ENCODE measurements around the gene CCS. TPM values are rescaled to one million over a fixed set of nuclear protein-coding genes. Genes with fewer than 3 reads are reported as not detected.
A peak's percentile ranks its signal among the peaks of the same experiment; 100 is the strongest.

The CCS gene
- total and polyA plus RNA-seq, 5 experiments from 2014 or later: 39.2 to 59.1 (median 53.4) TPM

GRCh38 chr11:66549696-66550095 is 43.3 kb upstream of the CCS start:
- H3K27me3 Mint-ChIP-seq: no peaks in the 10 kb centered on the region
- H3K36me3 Mint-ChIP-seq: no peaks in the 10 kb centered on the region
- POLR2A ChIA-PET: interaction anchor here (0.6 to 1.2 kb wide), 4 partner anchors 19 to 1329 kb away, joined by 3 to 6 read pairs (median 4); partner anchors contain the start of gene CTSF
- no peaks in the 10 kb centered on the region for H3K9me3 Mint-ChIP-seq
- DNase-seq (no peak), ATAC-seq (no peak)
- H3K27ac Mint-ChIP-seq: peak overlapping the region in 1 of 10 donors; percentile 53
- H3K4me1 Mint-ChIP-seq: peaks cover 7 to 12% (median 11%) of the 10 kb centered on the region in 4 donors
- H3K4me3 Mint-ChIP-seq: no peak overlapping the region

GRCh38 chr11:66550887-66551286 is 42.1 kb upstream of the CCS start:
- POLR2A ChIA-PET: interaction anchor here (0.6 to 1.2 kb wide), 2 partner anchors 9 to 18 kb away, joined by 3 read pairs; partner anchors contain the start of gene CTSF
- H3K9me3 Mint-ChIP-seq: no peaks in the 10 kb centered on the region
- peak overlapping the region in 1 of 10 donors; percentile 27 for H3K27ac Mint-ChIP-seq
- DNase-seq: no peak
- ATAC-seq: no peak
- peaks cover 0 to 7% (median 0%) of the 10 kb centered on the region in 5 donors for H3K27me3 Mint-ChIP-seq
- H3K4me3 Mint-ChIP-seq: no peak overlapping the region
- no peaks in the 10 kb centered on the region for H3K36me3 Mint-ChIP-seq
- H3K4me1 Mint-ChIP-seq: peaks cover 0 to 7% (median 6%) of the 10 kb centered on the region in 4 donors

DNA sequence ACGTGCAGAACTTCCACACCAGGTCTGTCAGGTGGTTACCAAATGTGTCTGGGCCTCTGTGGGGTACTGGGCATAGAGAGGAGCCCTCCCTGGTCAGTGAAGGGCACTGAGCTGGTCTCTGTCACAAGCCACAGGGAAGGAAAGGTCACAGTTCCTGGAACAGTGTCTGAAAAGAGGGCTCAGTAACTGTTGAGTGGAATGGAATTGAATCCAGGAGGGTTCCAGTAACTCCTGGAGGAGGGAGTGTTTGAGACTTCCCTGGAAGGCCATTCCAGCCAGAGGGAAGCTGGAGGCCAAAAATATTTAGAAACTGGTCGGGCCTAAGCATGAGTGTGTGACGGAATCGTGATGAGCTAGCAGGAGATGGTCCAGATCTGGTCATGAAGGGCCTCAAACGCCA is 38.4 kb upstream of the CCS start:
- Mint-ChIP-seq H3K9me3 (no peaks in the 10 kb centered on the region), H3K36me3 (peaks cover 0 to 2% (median 0%) of the 10 kb centered on the region in 3 donors), H3K27ac (peak overlapping the region in 1 of 10 donors; percentile 11), H3K4me1 (peaks cover 0 to 6% (median 2%) of the 10 kb centered on the region in 4 donors), H3K27me3 (peaks cover 0 to 21% (median 8%) of the 10 kb centered on the region in 5 donors), H3K4me3 (no peak overlapping the region)
- POLR2A ChIA-PET: interaction anchor here (1.0 kb wide), 1 partner anchor 9 kb away, joined by 3 read pairs; the partner anchor contains the start of gene ZDHHC24
- ATAC-seq: no peak
- no peak for DNase-seq

GRCh38 chr11:66555416-66555815 is 37.6 kb upstream of the CCS start:
- Mint-ChIP-seq H3K27me3 (peaks cover 0 to 21% (median 8%) of the 10 kb centered on the region in 5 donors), H3K9me3 (no peaks in the 10 kb centered on the region), H3K4me3 (no peak overlapping the region), H3K4me1 (peaks cover 0 to 7% (median 2%) of the 10 kb centered on the region in 4 donors), H3K27ac (no peak overlapping the region), H3K36me3 (peaks cover 0 to 2% (median 0%) of the 10 kb centered on the region in 3 donors)
- ATAC-seq (no peak), DNase-seq (no peak)
- POLR2A ChIA-PET: interaction anchor here (1.0 kb wide), 1 partner anchor 10 kb away, joined by 3 read pairs; the partner anchor contains the start of gene ZDHHC24

GRCh38 chr11:66556086-66556485 is 36.9 kb upstream of the CCS start:
- no peak for DNase-seq
- Mint-ChIP-seq H3K36me3 (peaks cover 0 to 2% (median 0%) of the 10 kb centered on the region in 3 donors), H3K9me3 (no peaks in the 10 kb centered on the region), H3K4me1 (peaks cover 0 to 8% (median 2%) of the 10 kb centered on the region in 4 donors), H3K27me3 (peaks cover 0 to 21% (median 8%) of the 10 kb centered on the region in 5 donors), H3K4me3 (no peak overlapping the region), H3K27ac (peak overlapping the region in 1 of 10 donors; percentile 59)
- no peak for ATAC-seq
- POLR2A ChIA-PET: no interaction called here

GRCh38 chr11:66557733-66558326 is 35.2 kb upstream of the CCS start:
- ATAC-seq: no peak

DNA sequence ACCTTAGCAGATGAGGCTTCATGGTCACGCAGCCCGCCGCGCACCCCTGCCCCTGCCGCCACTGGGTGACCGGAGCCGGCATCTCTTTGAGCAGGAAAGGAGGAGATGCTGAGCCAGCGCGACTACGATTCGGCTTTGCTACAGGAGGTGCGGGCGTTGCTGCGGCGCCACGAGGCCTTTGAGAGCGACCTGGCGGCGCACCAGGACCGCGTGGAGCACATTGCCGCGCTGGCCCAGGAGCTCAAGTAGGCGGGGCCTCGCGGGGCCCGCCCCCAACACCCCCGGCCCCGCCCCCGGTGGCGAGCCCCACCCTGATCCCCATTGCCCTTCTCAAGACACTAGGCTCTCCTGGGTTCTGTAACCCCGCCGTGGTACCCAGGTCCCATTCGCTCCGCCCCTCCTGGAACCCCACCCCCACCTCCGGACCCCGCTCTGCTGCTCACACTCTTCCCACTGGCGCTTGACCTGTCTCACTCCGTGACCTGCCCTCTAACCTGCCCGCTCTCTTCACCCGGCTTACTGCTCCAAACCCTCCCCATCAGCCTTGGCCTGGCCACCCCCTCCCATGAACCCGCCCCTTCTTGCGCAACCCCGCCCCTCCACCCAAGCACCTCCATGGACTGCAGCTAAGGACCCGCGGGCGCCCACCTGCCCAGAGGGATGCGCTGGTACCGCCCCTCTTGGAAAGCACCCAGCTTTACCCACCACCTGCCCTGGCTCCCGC is 33.7 kb upstream of the CCS start:
- no peak overlapping the region for H3K27ac Mint-ChIP-seq
- ATAC-seq: peak; percentile 82 to 93
- H3K4me1 Mint-ChIP-seq: peaks cover 0 to 8% (median 2%) of the 10 kb centered on the region in 4 donors
- POLR2A ChIA-PET: interaction anchor here (0.6 to 1.8 kb wide), 5 partner anchors 9 to 834 kb away, joined by 3 to 6 read pairs (median 4); partner anchors contain the start of genes ACTN3, CTSF and ZDHHC24
- DNase-seq: peak in 6 of 10 donors; percentile 18 to 49 (median 31)
- peaks cover 0 to 2% (median under 1%) of the 10 kb centered on the region in 3 donors for H3K36me3 Mint-ChIP-seq
- peak overlapping the region in 7 of 10 donors; percentile 2 to 54 (median 34) for H3K4me3 Mint-ChIP-seq
- H3K27me3 Mint-ChIP-seq: peaks cover 0 to 21% (median 8%) of the 10 kb centered on the region in 5 donors
- no peaks in the 10 kb centered on the region for H3K9me3 Mint-ChIP-seq

More at GRCh38 chr11:66557733-66558326, 35.2 kb upstream of the CCS start:
- Mint-ChIP-seq H3K9me3 (no peaks in the 10 kb centered on the region), H3K27me3 (peaks cover 0 to 21% (median 8%) of the 10 kb centered on the region in 5 donors), H3K4me3 (peak overlapping the region in 1 of 10 donors; percentile 14), H3K4me1 (peaks cover 0 to 8% (median 2%) of the 10 kb centered on the region in 4 donors), H3K27ac (no peak overlapping the region), H3K36me3 (peaks cover 0 to 2% (median 0%) of the 10 kb centered on the region in 3 donors)
- no peak for DNase-seq
- POLR2A ChIA-PET: interaction anchor here (1.2 kb wide), 1 partner anchor 12 kb away, joined by 4 read pairs; the partner anchor contains the start of gene ZDHHC24

GRCh38 chr11:66559866-66560676 is 32.9 kb upstream of the CCS start:
- no peak for ATAC-seq
- Mint-ChIP-seq H3K4me1 (peaks cover 0 to 10% (median 2%) of the 10 kb centered on the region in 4 donors), H3K27ac (no peak overlapping the region), H3K36me3 (peaks cover 0 to 2% (median 2%) of the 10 kb centered on the region in 3 donors), H3K4me3 (peak overlapping the region in 1 of 10 donors; percentile 40), H3K27me3 (peaks cover 0 to 21% (median 8%) of the 10 kb centered on the region in 5 donors), H3K9me3 (no peaks in the 10 kb centered on the region)
- DNase-seq: no peak
- POLR2A ChIA-PET: interaction anchor here (0.6 to 1.8 kb wide), 7 partner anchors 8 to 833 kb away, joined by 3 to 6 read pairs (median 4); partner anchors contain the start of genes ACTN3, CTSF and ZDHHC24

GRCh38 chr11:66561178-66561974 is 31.6 kb upstream of the CCS start:
- POLR2A ChIA-PET: interaction anchor here (0.6 kb wide), 2 partner anchors 16 to 102 kb away, joined by 3 to 5 read pairs; no protein-coding TSS in a partner anchor
- Mint-ChIP-seq H3K27me3 (peaks cover 0 to 14% (median 7%) of the 10 kb centered on the region in 5 donors), H3K4me1 (peaks cover 0 to 10% (median 2%) of the 10 kb centered on the region in 4 donors), H3K9me3 (no peaks in the 10 kb centered on the region), H3K27ac (no peak overlapping the region), H3K4me3 (peak overlapping the region in 1 of 10 donors; percentile 28), H3K36me3 (peaks cover 0 to 2% (median 2%) of the 10 kb centered on the region in 3 donors)
- DNase-seq (no peak), ATAC-seq (no peak)

GRCh38 chr11:66561975-66562248 is 31.1 kb upstream of the CCS start:
- no peak for ATAC-seq
- DNase-seq: no peak
- no peak overlapping the region for H3K4me3 Mint-ChIP-seq
- no peak overlapping the region for H3K27ac Mint-ChIP-seq
- POLR2A ChIA-PET: interaction anchor here (0.6 kb wide), 1 partner anchor 16 kb away, joined by 3 read pairs; no protein-coding TSS in a partner anchor
- H3K36me3 Mint-ChIP-seq: peaks cover 0 to 2% (median 2%) of the 10 kb centered on the region in 3 donors
- peaks cover 0 to 14% (median 6%) of the 10 kb centered on the region in 5 donors for H3K27me3 Mint-ChIP-seq
- H3K4me1 Mint-ChIP-seq: peaks cover 0 to 10% (median 3%) of the 10 kb centered on the region in 4 donors
- no peaks in the 10 kb centered on the region for H3K9me3 Mint-ChIP-seq

DNA sequence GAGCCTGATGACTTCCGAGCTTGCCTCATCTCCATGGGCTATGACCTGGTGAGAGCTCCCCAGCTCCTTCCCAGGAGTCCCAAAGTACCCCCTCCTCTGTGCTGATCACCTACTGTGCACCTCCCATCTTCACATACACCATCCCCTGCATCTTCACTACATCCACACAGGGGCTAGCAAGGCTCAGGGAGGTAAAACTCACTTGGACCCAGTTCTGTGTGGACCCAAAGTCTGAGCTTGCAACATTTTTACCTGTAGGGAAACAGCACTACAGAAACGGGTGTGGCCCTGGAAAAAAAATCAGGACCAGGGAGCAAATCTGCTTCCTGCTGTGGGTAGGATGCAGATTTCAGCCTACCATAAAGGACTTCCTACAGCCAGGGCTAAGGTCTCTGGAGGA is 30.7 kb upstream of the CCS start:
- H3K4me1 Mint-ChIP-seq: peaks cover 0 to 12% (median 6%) of the 10 kb centered on the region in 4 donors

More for the DNA sequence above, 30.7 kb upstream of the CCS start:
- DNase-seq (no peak), ATAC-seq (no peak)
- POLR2A ChIA-PET: interaction anchor here (2.7 kb wide), 1 partner anchor 16 kb away, joined by 10 read pairs; the partner anchor contains the start of genes ACTN3 and ZDHHC24
- Mint-ChIP-seq H3K36me3 (peaks cover 0 to 2% (median under 1%) of the 10 kb centered on the region in 3 donors), H3K9me3 (no peaks in the 10 kb centered on the region), H3K4me3 (no peak overlapping the region), H3K27me3 (peaks cover 0 to 13% (median 5%) of the 10 kb centered on the region in 5 donors), H3K27ac (no peak overlapping the region)
